ENCODE data around the gene CCSER1. TPM values are rescaled to one million over a fixed set of nuclear protein-coding genes. Genes with fewer than 3 reads are reported as not detected.
"Not testable (repeated sequence)": the region's sequence is repeated elsewhere in the genome, so short reads cannot be mapped to it uniquely, and the experiment has no call there.

CCSER1 gene
- total and polyA plus RNA-seq, 9 donors, result 0.21 to 8.3 (median 3.2) TPM

DNA sequence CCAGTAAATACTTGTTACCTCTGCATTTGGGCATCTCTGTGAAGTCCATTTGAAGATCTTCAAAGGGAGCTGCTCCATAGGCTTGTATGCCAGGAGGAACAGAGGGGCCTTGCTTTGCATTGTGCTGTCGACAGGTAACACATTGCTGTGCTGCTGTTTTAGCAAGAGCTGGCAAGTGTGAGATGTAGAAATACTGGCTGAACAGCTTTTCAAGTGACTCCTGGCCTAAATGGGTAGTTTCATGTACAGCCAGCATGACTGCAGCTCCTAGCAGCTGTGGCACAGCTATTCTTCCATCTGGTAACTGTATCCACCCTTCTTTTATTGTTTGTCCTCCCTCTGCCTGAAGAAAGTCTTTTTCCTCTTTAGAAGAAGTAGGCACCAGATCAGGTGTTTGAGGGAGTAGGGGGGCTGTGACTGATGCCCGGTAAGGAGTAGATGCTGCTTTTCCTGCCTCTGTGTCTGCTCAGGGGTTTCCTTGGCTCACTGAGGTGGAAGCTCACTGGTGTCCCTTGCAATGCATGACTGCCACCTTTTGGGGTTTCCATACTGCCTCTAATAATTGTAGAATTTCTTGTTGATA lies 965.3 kb downstream of the CCSER1 start:
- intact Hi-C loops (cut with DNase I), result no loop called here
- H3K9me3 ChIP-seq, result no peaks in the 10 kb centered on the region
- H3K36me3 ChIP-seq, result no peaks in the 10 kb centered on the region
- H3K27me3 ChIP-seq, result no peaks in the 10 kb centered on the region
- 57 to 75% (median 62%) methylated on average over 2 of the region's 2 CpGs for WGBS, 3 donors
- H3K27ac ChIP-seq, result no peak overlapping the region
- DNase-seq, result no peak
- H3K4me1 ChIP-seq (ENCODE audit: insufficient read depth), result no peaks in the 10 kb centered on the region
- no peak overlapping the region for H3K4me3 ChIP-seq
- TF ChIP-seq, protein P1, sequence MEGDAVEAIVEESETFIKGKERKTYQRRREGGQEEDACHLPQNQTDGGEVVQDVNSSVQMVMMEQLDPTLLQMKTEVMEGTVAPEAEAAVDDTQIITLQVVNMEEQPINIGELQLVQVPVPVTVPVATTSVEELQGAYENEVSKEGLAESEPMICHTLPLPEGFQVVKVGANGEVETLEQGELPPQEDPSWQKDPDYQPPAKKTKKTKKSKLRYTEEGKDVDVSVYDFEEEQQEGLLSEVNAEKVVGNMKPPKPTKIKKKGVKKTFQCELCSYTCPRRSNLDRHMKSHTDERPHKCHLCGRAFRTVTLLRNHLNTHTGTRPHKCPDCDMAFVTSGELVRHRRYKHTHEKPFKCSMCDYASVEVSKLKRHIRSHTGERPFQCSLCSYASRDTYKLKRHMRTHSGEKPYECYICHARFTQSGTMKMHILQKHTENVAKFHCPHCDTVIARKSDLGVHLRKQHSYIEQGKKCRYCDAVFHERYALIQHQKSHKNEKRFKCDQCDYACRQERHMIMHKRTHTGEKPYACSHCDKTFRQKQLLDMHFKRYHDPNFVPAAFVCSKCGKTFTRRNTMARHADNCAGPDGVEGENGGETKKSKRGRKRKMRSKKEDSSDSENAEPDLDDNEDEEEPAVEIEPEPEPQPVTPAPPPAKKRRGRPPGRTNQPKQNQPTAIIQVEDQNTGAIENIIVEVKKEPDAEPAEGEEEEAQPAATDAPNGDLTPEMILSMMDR (IDR thresholded peaks at IDR 0.05), result no peak
- TF ChIP-seq POLR2A (IDR thresholded peaks at IDR 0.05), result no peak
- TF ChIP-seq EP300 (IDR thresholded peaks at IDR 0.05), result no peak

DNA sequence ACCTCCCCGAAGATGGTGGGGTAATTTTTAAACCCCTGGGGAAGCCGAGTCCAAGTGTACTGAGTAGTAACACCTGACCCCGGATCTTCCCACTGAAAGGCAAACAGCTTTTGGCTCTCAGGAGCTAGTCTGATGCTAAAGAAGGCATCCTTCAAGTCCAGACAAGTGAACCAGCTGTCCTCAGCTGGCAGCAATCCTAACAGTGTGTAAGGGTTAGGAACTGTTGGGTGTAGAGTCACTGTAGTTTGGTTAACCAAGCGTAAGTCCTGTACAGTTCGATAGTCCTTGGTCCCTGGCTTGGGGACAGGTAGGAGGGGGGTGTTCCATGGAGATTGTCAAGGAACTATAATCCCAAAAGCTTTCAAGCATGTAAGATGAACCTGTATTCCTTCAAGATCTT lies 967.0 kb downstream of the CCSER1 start:
- H3K4me3 ChIP-seq; H3K27ac ChIP-seq; DNase-seq; intact Hi-C loops (cut with DNase I); H3K9me3 ChIP-seq; H3K4me1 ChIP-seq (ENCODE audit: insufficient read depth); H3K36me3 ChIP-seq; H3K27me3 ChIP-seq: not testable (repeated sequence)
- 85 to 94% (median 88%) methylated on average over 5 of the region's 5 CpGs for WGBS, 3 donors

DNA sequence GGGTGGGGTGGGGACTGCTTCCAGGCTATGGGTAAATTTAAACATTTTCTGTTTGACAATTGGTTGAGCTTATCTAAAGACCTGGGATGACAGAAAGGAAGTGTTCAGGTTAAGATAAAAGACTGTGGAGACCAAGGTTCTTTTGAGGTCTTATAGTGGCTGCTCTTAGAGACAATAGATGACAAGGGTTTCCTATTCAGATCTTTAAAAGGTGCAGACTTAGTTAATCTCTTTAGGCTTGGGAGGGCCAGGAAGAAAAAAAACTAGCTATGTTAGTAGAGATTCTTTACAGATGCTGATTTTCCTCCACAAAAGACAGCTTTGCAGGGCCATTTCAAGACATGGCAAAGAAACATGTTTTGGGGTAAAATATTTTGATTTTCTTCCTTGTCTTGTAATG lies 972.5 kb downstream of the CCSER1 start:
- Histone ChIP-seq H3K4me1 (ENCODE audit: insufficient read depth) (no peaks in the 10 kb centered on the region), H3K27me3 (no peaks in the 10 kb centered on the region), H3K36me3 (no peaks in the 10 kb centered on the region), H3K4me3 (no peak overlapping the region), H3K9me3 (no peaks in the 10 kb centered on the region), H3K27ac (no peak overlapping the region)
- DNase-seq, result no peak
- intact Hi-C loops (cut with DNase I), result no loop called here
- TF ChIP-seq EP300 (IDR thresholded peaks at IDR 0.05) (no peak), POLR2A (IDR thresholded peaks at IDR 0.05) (no peak)
- TF ChIP-seq, protein P1 (IDR thresholded peaks at IDR 0.05), result no peak

DNA sequence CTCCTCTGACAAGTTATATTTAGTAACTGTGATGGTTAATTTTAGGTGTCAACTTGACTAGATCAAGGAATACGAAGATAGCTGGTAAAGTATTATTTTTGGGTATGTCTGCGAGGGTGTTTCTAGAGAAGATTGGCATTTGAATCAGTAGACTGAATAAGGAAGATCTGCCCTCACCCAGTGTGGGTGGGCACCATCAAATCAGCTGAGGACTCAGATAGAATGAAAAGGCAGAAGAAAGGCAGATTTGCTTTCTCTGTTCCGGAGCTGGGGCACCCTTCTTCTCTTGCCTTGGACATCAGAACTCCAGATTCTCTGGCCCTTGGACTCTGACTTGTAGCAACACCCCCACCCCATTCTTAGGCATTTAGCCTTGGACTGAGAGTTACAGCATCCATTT lies 981.6 kb downstream of the CCSER1 start:
- Histone ChIP-seq H3K36me3 (no peaks in the 10 kb centered on the region), H3K27me3 (no peaks in the 10 kb centered on the region), H3K4me3 (no peak overlapping the region), H3K9me3 (no peaks in the 10 kb centered on the region), H3K4me1 (ENCODE audit: insufficient read depth) (no peaks in the 10 kb centered on the region), H3K27ac (no peak overlapping the region)
- DNase-seq, result no peak
- intact Hi-C loops (cut with DNase I), result no loop called here
- WGBS, 3 donors, result 92 to 95% (median 93%) methylated on average over 3 of the region's 3 CpGs
- TF ChIP-seq, protein P1 (IDR thresholded peaks at IDR 0.05), result no peak
- TF ChIP-seq POLR2A (IDR thresholded peaks at IDR 0.05) (no peak), EP300 (IDR thresholded peaks at IDR 0.05) (no peak)

DNA sequence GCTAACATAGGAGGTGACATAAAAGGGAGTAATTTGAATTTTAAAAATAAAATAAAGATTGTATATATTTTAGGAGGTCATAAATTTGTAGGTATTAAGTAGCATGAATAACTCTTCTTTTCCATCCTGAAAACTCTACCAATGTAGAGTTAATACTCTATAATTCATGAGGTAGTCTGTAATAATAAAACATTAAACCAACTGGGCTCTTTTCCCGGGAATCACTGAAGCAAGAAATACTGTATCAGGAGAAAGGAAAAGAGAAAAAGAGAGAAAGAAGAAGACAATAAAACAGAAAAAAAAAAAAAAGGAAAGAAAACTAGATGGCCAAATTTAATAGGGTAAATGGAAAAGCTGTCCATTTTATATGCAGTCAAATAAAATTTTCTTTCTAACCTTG lies 984.4 kb downstream of the CCSER1 start:
- Histone ChIP-seq H3K9me3 (no peaks in the 10 kb centered on the region), H3K27me3 (no peaks in the 10 kb centered on the region), H3K4me3 (no peak overlapping the region), H3K27ac (no peak overlapping the region), H3K4me1 (ENCODE audit: insufficient read depth) (no peaks in the 10 kb centered on the region), H3K36me3 (no peaks in the 10 kb centered on the region)
- TF ChIP-seq POLR2A (IDR thresholded peaks at IDR 0.05) (no peak), EP300 (IDR thresholded peaks at IDR 0.05) (no peak)
- TF ChIP-seq, protein P1 (IDR thresholded peaks at IDR 0.05), result no peak
- DNase-seq, result no peak
- intact Hi-C loops (cut with DNase I), result no loop called here
- WGBS, 3 donors, result 47 to 59% (median 54%) methylated on average over 1 of the region's 1 CpG
